ENCODE results near the gene STXBP3. TPM values are rescaled to one million over a fixed set of nuclear protein-coding genes. Genes with fewer than 3 reads are reported as not detected.

Gene STXBP3
- total RNA-seq, 1 experiment from 2014 or later = 34.1 TPM

GRCh38 chr1:108734171-108734865, 12.2 kb upstream of the STXBP3 start:
- Histone ChIP-seq H3K9ac (ENCODE audit: extremely low read depth, insufficient read length, low read length) (no peak overlapping the region), H3K56ac (ENCODE audit: insufficient read length, low read depth, low read length) (no peak overlapping the region), H3T11ph (ENCODE audit: low read length) (no peak overlapping the region), H3K4me1 (ENCODE audit: insufficient read depth, low read length) (no peaks in the 10 kb centered on the region), H3K27ac (ENCODE audit: insufficient read length, low read depth, low read length) (no peak overlapping the region), H3K4ac (ENCODE audit: low read depth, low read length) (no peak overlapping the region), H3K4me2 (ENCODE audit: insufficient read depth, insufficient read length, low read length) (no peak overlapping the region), H2AFZ (ENCODE audit: low read length) (no peak overlapping the region), H2BK12ac (ENCODE audit: insufficient read length, low read depth, low read length) (no peak overlapping the region), H3K9me3 (ENCODE audit: control insufficient read depth, low read depth, low read length) (no peaks in the 10 kb centered on the region), H3K23ac (ENCODE audit: insufficient read length, low read depth, low read length) (no peak overlapping the region), H4K8ac (replicated peaks; ENCODE audit: insufficient read length, low read depth, low read length) (no peak overlapping the region), H3K79me1 (ENCODE audit: insufficient read depth, low read depth, low read length, poor library complexity, severe bottlenecking) (no peaks in the 10 kb centered on the region), H2BK120ac (ENCODE audit: low read depth, low read length, poor library complexity, severe bottlenecking) (no peak overlapping the region), H2BK5ac (ENCODE audit: insufficient read length, low read length) (no peak overlapping the region), H3K14ac (ENCODE audit: insufficient read depth, low read length) (no peak overlapping the region), H4K91ac (ENCODE audit: insufficient read length, low read depth, low read length) (no peak overlapping the region), H3K27me3 (ENCODE audit: insufficient read depth, low read length) (no peaks in the 10 kb centered on the region), H2AK5ac (ENCODE audit: insufficient read length, low read length) (no peak overlapping the region), H2BK15ac (ENCODE audit: low read depth, low read length) (no peak overlapping the region), H2BK20ac (ENCODE audit: low read depth, low read length, poor library complexity, severe bottlenecking) (no peak overlapping the region), H3K23me2 (ENCODE audit: insufficient read length, low read depth, low read length, poor library complexity, severe bottlenecking) (no peaks in the 10 kb centered on the region), H3K79me2 (ENCODE audit: insufficient read depth, low read length) (no peaks in the 10 kb centered on the region), H4K5ac (ENCODE audit: insufficient read length, low read depth, low read length) (no peak overlapping the region), H4K20me1 (ENCODE audit: control insufficient read depth, insufficient read depth, insufficient read length) (no peaks in the 10 kb centered on the region), H3K18ac (ENCODE audit: insufficient read length, low read depth, low read length) (no peak overlapping the region)
- TF ChIP-seq CTCF (conservative IDR thresholded peaks at IDR 0.05) = no peak
- no peaks in the 10 kb centered on the region for H3K9me3 Mint-ChIP-seq
- H3K4me1 Mint-ChIP-seq = no peaks in the 10 kb centered on the region
- whole genome bisulfite sequencing (ENCODE audit: extremely low coverage, insufficient read length, low lambda C conversion rate) = no CpG with 5 or more reads among the region's 1 CpG
- H3K27ac Mint-ChIP-seq = no peak overlapping the region
- H3K36me3 Mint-ChIP-seq (ENCODE audit: insufficient read depth in 1 of 3, low read depth in 3 of 3) = no peaks in the 10 kb centered on the region
- DNase-seq = no peak
- H3K4me3 Mint-ChIP-seq = no peak overlapping the region
- peaks cover 5% of the 10 kb centered on the region for H3K27me3 Mint-ChIP-seq (ENCODE audit: low read depth)
